PC-9 (cell line): ENCODE data around the gene KLHL40. TPM values are rescaled to one million over a fixed set of nuclear protein-coding genes. Genes with fewer than 3 reads are reported as not detected.

Source experiments
- BruUV-seq: library from RNA; stranded (reverse); fragments of 400-500 nt; replicated peaks from 2 replicates; lab custom pipeline; 2021; lab: Mats Ljungman, UMichigan
- CTCF ChIA-PET: fragments of 300-600 bp; sonication (Branson Sonifier 250); formaldehyde crosslinking; loops from one replicate; lab custom pipeline; 2022; ENCODE audit warnings: antibody characterized with exemption; lab: Charles Lee
- POLR2A ChIA-PET: fragments of 300-600 bp; sonication (Branson Sonifier 250); formaldehyde crosslinking; loops from one replicate; lab custom pipeline; 2022; ENCODE audit warnings: antibody characterized with exemption; ENCODE audit not compliant: unreplicated experiment; lab: Charles Lee
- DNase-seq, 2 experiments: peaks; one replicate each; pipeline versions ENCODE4 v3.0.0 to v3.0.0-alpha.2; 2015 to 2022; ENCODE audit warnings: mixed read lengths in 1 of 2
- H2AFZ ChIP-seq: fragments of 200-600 bp; sonication (generic); 2 replicates; pipeline ENCODE4 v1.8.1; 2017; ENCODE audit warnings: antibody characterized with exemption
- H3F3A ChIP-seq: fragments of 200-600 bp; sonication (generic); 2 replicates; pipeline ENCODE4 v1.8.1; 2017; ENCODE audit warnings: antibody characterized with exemption, mild to moderate bottlenecking, low read depth; ENCODE audit not compliant: insufficient read depth
- H3K27ac ChIP-seq: fragments of 200-600 bp; sonication (generic); 2 replicates; pipeline ENCODE4 v1.6.1; 2016; ENCODE audit warnings: mixed run types
- H3K27me3 ChIP-seq: fragments of 200-600 bp; sonication (generic); 2 replicates; pipeline ENCODE4 v1.6.1; 2016; ENCODE audit warnings: low read depth, mixed run types; ENCODE audit not compliant: insufficient read depth
- H3K36me3 ChIP-seq: fragments of 200-600 bp; sonication (generic); 2 replicates; pipeline ENCODE4 v1.6.1; 2016; ENCODE audit warnings: low read depth, mixed run types
- H3K4me1 ChIP-seq: fragments of 200-600 bp; sonication (generic); replicated peaks from 2 replicates; pipeline ENCODE4 v1.6.1; 2016; ENCODE audit warnings: mixed run types; ENCODE audit not compliant: insufficient read depth
- H3K4me2 ChIP-seq: fragments of 200-600 bp; sonication (generic); 2 replicates; pipeline ENCODE4 v1.6.1; 2017; ENCODE audit warnings: mixed run types
- H3K4me3 ChIP-seq: fragments of 200-600 bp; sonication (generic); 2 replicates; pipeline ENCODE4 v1.6.1; 2016; ENCODE audit warnings: mixed run types
- H3K79me2 ChIP-seq: fragments of 200-600 bp; sonication (generic); 2 replicates; pipeline ENCODE4 v1.6.1; 2017; ENCODE audit warnings: low read depth, mixed run types
- H3K9me2 ChIP-seq: fragments of 200-600 bp; sonication (generic); 2 replicates; pipeline ENCODE4 v1.8.1; 2017; ENCODE audit warnings: mild to moderate bottlenecking; ENCODE audit not compliant: insufficient read depth
- H3K9me3 ChIP-seq: fragments of 200-600 bp; sonication (generic); 2 replicates; pipeline ENCODE4 v1.8.1; 2016; ENCODE audit warnings: low read depth; ENCODE audit not compliant: insufficient read depth
- H4K20me1 ChIP-seq: fragments of 200-600 bp; sonication (generic); 2 replicates; pipeline ENCODE4 v1.8.1; 2017; ENCODE audit not compliant: insufficient read depth
- CTCF ChIP-seq: fragments of 200-600 bp; sonication (generic); conservative IDR thresholded peaks from 2 replicates; pipeline ENCODE4 v1.6.1; 2017; ENCODE audit warnings: mixed run types, antibody characterized with exemption, mild to moderate bottlenecking, moderate library complexity
- EZH2 ChIP-seq: fragments of 200-600 bp; sonication (generic); IDR thresholded peaks from 2 replicates; pipeline ENCODE4 v1.8.0; 2017; ENCODE audit warnings: antibody characterized with exemption, low read depth
- intact Hi-C: fragments of 100-400 bp; cut with micrococcal nuclease; formaldehyde crosslinking; loops from one replicate; pipeline ENCODE4 v1.10.0; 2022; ENCODE audit not compliant: unreplicated experiment
- total RNA-seq: library from RNA; stranded (reverse); gene quantifications from 2 replicates; pipeline ENCODE4 v1.2.3, GENCODE V29; 2021

KLHL40 gene
- total RNA-seq, 1 experiment from 2014 or later: not detected

DNA sequence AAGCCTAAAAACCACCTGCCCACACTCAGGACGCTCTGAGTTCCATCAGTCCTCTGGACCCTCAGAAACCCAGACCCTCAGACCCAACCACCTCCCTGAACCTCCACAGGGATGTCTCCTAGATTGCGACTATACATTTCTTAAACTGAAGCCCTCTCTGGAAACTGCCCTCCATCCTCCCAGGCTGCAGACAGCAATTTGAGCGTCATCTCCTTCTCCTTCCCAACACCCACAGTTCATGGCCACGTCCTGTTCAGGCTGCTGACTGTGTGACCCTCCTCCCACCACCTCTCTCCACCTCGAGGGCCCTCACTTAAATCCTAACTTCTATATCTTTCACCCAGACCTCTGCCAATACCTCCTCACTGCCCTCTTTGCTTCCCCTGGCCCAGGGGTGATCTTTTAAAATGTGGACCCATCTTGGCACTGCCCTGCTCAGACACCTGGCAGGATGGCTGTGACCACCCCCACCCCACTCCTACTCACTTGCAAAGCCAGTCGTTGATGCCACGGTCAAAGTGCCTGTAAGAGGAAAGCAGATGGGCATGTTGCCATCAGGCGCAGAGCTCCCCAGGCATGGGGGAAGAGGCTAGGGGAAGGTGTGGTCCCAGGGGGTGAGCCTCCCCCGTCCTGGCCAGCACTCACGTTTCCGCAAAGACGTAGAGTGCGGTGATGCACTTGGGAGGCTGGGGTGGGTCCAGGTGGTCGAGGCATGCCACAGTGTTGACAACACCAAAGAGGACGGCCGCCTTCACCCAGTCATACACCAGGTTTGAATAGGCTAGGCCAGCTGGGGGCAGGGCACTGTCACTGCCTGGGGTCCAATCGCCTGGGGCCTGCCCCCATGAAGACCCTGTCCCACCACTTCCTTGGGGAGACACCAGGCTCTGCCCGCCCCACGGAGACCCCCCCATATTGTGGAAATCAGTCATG is 11.3 kb downstream of the KLHL40 start:
- no peak overlapping the region for H2AFZ ChIP-seq
- POLR2A ChIA-PET: no interaction called here
- H3K27me3 ChIP-seq: peaks cover 31% of the 10 kb centered on the region
- H3K9me2 ChIP-seq: no peaks in the 10 kb centered on the region
- no peaks in the 10 kb centered on the region for H3K79me2 ChIP-seq
- BruUV-seq: no TSS peak
- no peaks in the 10 kb centered on the region for H3K36me3 ChIP-seq
- DNase-seq: no peak
- H4K20me1 ChIP-seq: no peaks in the 10 kb centered on the region
- no peaks in the 10 kb centered on the region for H3K9me3 ChIP-seq
- intact Hi-C loops: no loop called here
- no peak overlapping the region for H3K4me3 ChIP-seq
- no peak overlapping the region for H3K27ac ChIP-seq
- H3K4me1 ChIP-seq: no peaks in the 10 kb centered on the region
- no peak overlapping the region for H3K4me2 ChIP-seq
- H3F3A ChIP-seq: no peaks in the 10 kb centered on the region
- no peak for TF ChIP-seq CTCF
- TF ChIP-seq EZH2: no peak
- CTCF ChIA-PET: interaction anchor here (0.6 kb wide), 1 partner anchor 48 kb away, joined by 16 read pairs; no protein-coding TSS in a partner anchor

- H3K36me3 ChIP-seq: no peaks in the 10 kb centered on the region
- H3K79me2 ChIP-seq: no peaks in the 10 kb centered on the region
- H3F3A ChIP-seq: no peaks in the 10 kb centered on the region
- H3K27ac ChIP-seq: no peak overlapping the region
- no peaks in the 10 kb centered on the region for H3K4me1 ChIP-seq
- peaks cover 34% of the 10 kb centered on the region for H3K27me3 ChIP-seq
- intact Hi-C loops: no loop called here
- H2AFZ ChIP-seq: no peak overlapping the region
- H3K4me3 ChIP-seq: no peak overlapping the region
- DNase-seq: no peak
- H4K20me1 ChIP-seq: no peaks in the 10 kb centered on the region
- ChIA-PET CTCF (no interaction called here), POLR2A (no interaction called here)
- no peaks in the 10 kb centered on the region for H3K9me2 ChIP-seq
- no TSS peak for BruUV-seq
- TF ChIP-seq CTCF (no peak), EZH2 (no peak)
- no peak overlapping the region for H3K4me2 ChIP-seq
- H3K9me3 ChIP-seq: no peaks in the 10 kb centered on the region
Measured at GRCh38 chr3:42697289-42698051, 12.1 kb downstream of the KLHL40 start.

DNA sequence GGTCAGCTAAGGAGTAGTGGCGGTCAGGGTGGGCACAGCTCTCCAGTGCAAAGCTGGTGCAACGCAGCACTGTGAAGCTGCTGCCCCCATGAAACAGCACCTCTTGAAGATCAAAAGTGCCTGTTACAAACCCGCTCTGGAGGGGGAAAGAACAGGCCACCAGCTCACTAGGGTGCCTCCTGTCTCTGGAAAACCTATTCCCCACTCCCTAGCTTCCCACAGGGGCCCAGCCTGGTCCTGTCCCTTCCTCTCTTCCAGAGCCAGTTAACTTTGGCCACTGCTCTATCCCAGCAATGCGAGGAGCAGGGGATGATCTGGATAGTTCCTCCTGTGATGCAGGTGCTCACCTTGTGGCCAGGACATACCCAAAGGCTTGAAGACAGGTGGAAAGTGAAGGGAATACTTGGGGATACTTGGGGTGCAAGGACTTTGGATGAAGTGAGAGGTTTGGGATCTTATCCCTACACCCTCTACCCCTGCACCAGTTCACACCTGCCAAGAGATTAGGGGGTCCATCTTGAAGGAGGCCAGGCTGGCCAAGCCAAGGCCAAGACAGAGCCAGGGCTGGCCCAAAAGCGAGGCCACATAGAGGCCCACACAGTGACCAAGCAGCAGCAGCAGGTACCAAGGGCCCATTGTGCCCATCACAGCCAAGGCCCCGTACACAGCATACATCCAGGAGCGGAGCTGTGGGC is 13.0 kb downstream of the KLHL40 start:
- Histone ChIP-seq H3F3A (no peaks in the 10 kb centered on the region), H3K4me1 (no peaks in the 10 kb centered on the region), H2AFZ (no peak overlapping the region), H3K27ac (no peak overlapping the region), H3K9me2 (no peaks in the 10 kb centered on the region), H4K20me1 (no peaks in the 10 kb centered on the region), H3K4me2 (no peak overlapping the region), H3K79me2 (no peaks in the 10 kb centered on the region), H3K4me3 (no peak overlapping the region), H3K36me3 (no peaks in the 10 kb centered on the region), H3K27me3 (peaks cover 34% of the 10 kb centered on the region), H3K9me3 (no peaks in the 10 kb centered on the region)
- ChIA-PET POLR2A (no interaction called here), CTCF (no interaction called here)
- intact Hi-C loops: no loop called here
- no peak for DNase-seq
- no TSS peak for BruUV-seq
- TF ChIP-seq EZH2: no peak
- TF ChIP-seq CTCF: no peak
